HG03571 (cell line): ENCODE measurements around the gene P4HA2.

Experiments
- ATAC-seq: cut with Tn5 transposase; IDR thresholded peaks from one replicate; pipeline ENCODE4 v1.9.1; 2021; ENCODE audit not compliant: unreplicated experiment

The P4HA2 gene

GRCh38 chr5:132227485-132228240, at the start of gene P4HA2:
Gene P4HA2, minus strand, starts transcription at chr5:132227853. Its CDS starts 9,227 bp downstream, at chr5:132218626.
- peak; percentile 89 for ATAC-seq

DNA sequence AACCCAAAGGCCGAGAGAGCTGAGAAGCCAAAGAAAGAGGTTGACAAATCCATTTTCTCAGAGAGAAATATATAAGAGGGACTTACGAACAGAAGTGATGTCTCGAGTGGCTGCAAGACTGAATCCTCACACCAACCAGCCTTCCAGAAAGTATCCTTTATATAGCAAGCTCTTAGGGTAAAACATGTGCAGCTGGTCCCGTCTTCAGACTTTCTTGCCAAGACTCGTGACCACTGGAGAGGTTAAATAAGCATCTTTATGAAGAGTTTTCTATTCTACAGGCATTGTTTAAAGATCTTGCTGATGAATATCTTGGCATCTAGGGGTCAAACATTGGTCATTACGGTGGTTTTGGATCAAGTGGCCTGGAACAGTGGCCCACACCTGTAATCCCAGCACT, 49.6 kb upstream of the P4HA2 start:
- no peak for ATAC-seq

- ATAC-seq = no peak
Observed at GRCh38 chr5:132275367-132276220, 47.9 kb upstream of the P4HA2 start.

DNA sequence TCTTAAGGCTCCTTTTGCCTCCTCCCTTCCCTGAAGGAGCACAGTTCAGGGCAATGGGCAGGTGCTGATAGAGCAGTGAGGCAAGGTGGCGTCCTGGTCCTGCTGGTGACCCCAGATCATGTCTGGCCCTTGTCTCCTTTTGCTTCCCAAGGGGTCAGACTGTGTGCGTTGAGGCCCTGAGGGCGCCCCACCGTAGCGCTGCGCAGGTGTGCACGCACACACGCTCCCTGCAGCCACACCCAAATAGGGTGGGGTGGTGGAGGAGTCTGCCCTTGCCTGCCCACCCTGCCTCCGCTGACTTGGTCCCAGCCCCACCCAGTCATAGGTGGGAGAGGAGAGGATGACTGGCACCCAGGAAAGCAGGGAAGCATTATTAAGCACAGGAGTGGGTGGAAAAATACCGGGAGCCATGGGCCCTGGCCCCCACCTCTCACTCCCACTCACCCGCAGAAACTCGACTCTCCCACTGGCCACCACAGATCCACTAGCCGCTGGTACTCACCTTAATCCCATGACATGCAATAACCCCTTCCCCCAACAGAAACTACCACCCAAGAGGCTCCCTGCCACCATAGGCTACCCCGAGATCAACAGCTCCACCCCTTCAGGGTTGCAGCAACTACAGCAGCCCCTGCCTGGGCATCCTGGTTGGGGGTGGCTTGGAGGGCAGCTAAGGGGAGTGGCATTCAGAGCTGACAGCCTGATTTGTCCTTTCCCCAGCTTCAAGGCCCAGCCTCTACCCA, 46.6 kb upstream of the P4HA2 start:
- ATAC-seq = no peak

DNA sequence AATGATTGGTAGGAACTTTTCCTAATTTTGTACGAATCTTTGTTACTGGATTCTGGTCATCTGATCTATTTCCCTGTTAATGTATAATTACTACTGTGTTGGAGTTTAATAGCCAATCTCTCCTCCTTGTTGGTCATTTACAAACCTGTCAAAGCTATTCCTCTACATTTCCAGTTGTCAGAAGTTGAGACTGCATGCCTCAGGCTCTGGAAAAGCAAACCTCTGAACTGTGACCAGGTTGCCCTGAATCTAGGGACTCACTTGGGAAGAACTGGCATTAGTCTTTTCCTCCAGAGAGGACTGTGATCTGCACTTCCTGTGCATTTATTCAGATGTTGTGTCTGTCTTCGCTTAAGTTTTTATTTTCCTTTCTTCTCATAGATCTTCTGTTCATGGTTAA, 46.0 kb upstream of the P4HA2 start:
- ATAC-seq = no peak

- ATAC-seq = no peak
Observed at GRCh38 chr5:132272311-132273210, 44.9 kb upstream of the P4HA2 start.

DNA sequence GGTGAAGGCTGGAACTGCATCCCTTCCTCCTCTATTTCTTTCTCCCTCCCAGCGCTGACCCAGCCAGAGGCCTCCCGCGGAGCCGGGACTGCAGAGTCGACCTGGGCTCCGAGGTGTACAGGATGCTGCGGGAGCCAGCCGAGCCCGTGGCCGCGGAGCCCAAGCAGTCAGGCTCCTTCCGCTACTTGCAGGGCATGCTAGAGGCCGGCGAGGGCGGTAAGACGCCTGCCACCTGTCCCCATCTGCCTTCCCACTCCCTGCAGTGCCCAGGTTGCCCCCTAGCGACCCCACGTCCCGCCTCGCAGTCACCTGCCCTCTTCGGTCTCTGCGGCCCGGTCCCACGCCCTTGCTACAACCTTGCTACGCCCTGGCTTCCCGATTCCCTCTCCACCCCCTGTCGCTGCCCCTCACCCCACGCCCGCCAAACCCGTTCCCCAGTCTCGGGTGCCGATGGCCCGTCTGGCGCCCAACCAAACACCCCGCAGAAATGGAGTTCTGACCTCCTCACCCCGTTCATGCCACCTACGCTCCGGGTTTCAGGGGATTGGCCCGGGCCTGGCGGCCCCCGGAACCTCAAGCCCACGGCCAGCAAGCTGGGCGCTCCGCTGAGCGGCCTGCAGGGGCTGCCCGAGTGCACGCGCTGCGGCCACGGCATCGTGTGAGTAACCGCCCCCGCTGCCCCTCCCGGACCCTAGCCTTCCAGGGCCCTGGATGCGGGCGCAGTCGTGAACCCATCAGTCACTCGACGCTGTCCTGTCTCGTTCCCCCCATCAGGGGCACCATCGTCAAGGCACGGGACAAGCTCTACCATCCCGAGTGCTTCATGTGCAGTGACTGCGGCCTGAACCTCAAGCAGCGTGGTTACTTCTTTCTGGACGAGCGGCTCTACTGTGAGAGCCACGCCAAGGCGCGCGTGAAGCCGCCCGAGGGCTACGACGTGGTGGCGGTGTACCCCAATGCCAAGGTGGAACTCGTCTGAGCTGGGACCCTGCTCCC, 43.9 kb upstream of the P4HA2 start:
- ATAC-seq = no peak

GRCh38 chr5:132270706-132271105, 43.1 kb upstream of the P4HA2 start:
- ATAC-seq = no peak

- ATAC-seq = no peak
Observed at GRCh38 chr5:132270335-132270665, 42.6 kb upstream of the P4HA2 start.

DNA sequence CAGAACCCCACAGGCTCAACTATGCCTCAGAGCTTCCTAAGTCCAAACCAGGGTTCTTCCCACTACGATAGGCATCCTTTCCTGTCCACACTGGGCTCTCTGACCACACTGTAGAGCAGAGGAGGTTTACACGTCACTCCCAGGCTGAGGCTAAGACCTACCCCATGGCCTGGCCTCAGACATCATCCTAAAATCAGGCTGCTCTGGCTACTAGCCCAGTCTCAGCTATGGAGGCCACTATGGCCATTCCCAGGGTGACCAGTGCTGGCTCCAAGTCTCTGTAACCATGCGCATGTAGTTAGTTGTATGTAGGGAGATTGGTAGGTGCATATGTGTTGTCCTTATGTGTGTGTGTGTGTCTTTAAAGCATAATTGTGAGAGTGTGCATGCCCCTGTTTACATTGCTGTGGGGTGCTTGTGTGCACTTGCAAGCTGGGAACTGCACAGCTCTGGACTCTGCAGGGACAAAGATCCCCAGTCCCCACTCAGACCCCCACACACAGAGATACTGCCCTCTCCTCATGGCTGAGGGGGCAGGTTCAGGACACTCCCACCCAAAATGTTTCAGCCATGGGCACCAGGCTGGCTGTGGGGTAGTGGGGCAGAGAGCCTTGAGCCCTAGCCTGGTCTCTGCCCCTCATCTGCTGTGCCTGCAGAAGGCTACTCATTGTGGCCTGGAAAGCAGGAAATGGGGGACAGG, 42.1 kb upstream of the P4HA2 start:
- ATAC-seq = no peak

- ATAC-seq = peak; percentile 64
Observed at GRCh38 chr5:132268769-132269551, 41.3 kb upstream of the P4HA2 start.

- ATAC-seq = no peak
Observed at GRCh38 chr5:132267931-132268768, 40.5 kb upstream of the P4HA2 start.

DNA sequence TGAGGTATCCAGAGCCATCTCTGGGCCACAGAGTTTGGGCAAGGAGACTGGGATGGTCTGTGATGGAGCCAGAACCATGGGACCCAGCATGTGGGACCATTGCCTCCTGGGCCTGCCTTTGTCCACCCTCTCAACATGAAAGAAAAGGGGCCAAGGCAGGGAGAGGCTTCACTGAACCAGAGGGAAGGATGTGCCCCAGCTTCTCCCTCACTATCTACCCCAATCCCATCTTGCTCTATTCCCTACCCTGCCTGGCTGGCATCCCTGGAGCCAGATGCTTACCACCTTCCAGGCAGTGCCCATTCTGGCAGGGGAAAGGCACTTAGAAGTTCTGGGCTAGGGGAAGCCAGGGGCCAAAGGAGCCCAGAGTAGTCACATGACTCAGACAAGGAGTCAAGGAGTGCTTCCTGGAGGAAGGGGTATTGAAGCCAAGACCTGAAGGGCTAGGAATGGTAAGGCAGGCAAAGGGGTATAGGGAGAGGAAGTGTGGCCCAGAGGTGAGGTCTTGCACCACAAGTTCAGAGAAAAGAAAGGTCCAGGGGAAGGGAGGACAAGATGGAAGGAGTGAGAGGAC, 39.6 kb upstream of the P4HA2 start:
- no peak for ATAC-seq

GRCh38 chr5:132266836-132267160, 39.1 kb upstream of the P4HA2 start:
- no peak for ATAC-seq

DNA sequence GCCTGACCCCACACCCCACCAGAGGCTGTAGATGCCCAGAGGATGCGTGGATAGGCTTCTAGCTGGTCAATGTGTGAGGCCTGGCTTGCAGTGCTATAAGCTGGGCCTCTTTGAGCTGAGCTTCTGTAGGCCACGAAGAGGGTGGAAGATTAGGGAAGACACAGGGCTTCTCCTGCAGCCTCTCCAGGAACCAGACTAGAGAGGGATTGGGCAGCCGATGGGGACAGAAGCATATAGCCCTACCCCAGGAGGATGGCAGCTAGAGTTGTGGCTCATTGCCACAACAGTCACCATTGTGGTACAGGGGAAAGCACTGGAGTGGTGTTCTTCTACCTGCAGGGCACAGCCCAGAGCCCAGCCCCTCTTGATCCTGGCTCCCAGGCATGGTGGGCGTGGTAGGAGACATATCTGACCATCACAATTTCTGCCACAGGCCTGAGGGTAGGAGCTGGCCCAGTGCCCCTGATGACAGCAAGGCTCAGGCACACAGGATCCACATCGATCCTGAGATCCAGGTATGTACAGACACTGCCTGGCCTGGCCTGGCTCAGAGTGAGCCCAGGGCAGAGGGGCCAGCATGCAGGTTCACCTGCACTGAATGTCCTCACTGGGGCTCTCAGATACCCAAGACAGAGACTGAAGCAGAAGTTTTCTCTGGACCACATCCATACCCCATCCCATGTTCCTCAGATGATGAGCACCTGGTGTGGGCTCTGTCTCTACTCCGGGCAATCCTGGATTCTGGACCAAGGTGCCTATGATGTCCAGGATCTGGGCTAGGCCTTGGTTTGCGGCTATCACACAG, 38.6 kb upstream of the P4HA2 start:
- no peak for ATAC-seq
